GM13976 (cell line): Measurements from ENCODE around the gene PRKAR1B.

Experiments used
- DNase-seq: peaks from one replicate; pipeline ENCODE4 v3.0.0; 2012; ENCODE audit warnings: low spot score
- in situ Hi-C: fragments of 300-500 bp; cut with MboI; formaldehyde crosslinking; loops from one replicate; pipeline ENCODE4 v1.12.0; 2022; ENCODE audit warnings: low sequenced_read_pairs, mixed read lengths, inconsistent platforms; ENCODE audit not compliant: unreplicated experiment
- TF ChIP-seq, protein P1 (sequence below): IDR thresholded peaks from 2 replicates; pipeline ENCODE4 v1.5.1; 2012; ENCODE audit warnings: borderline replicate concordance, mild to moderate bottlenecking; ENCODE audit not compliant: insufficient read depth; ENCODE audit errors: extremely low read depth, missing control alignments, control extremely low read depth

PRKAR1B gene

DNA sequence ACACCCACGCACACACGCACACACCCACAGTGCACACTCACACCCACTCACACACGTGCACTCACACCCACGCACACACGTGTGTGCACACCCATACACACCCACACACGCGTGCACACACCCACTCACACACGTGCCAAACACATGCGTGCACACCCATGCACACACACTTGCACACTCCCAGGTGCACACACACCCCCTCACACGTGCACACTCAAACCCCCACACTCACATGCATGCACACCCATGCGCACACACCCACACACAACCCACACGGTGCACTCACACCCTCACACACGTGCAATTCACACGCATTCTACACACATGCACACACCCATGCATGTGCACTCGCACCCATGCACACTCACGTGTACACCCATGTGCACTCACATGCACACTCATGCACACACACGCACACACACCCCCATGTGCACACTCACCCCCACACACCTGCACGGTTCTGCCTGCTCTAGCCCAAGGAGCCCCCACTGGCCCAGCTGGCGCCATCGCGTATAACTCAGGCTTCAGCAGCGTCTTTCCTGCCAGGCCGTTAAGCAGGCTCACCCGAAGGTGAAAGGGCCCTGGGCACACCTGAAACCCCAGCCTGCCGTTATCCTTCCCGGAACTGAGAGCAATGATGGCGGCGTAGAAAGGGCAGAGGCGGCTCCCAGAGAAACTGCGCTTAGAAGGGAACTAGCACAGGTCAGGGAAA is 143.5 kb downstream of the PRKAR1B start:
- TF ChIP-seq, protein P1, sequence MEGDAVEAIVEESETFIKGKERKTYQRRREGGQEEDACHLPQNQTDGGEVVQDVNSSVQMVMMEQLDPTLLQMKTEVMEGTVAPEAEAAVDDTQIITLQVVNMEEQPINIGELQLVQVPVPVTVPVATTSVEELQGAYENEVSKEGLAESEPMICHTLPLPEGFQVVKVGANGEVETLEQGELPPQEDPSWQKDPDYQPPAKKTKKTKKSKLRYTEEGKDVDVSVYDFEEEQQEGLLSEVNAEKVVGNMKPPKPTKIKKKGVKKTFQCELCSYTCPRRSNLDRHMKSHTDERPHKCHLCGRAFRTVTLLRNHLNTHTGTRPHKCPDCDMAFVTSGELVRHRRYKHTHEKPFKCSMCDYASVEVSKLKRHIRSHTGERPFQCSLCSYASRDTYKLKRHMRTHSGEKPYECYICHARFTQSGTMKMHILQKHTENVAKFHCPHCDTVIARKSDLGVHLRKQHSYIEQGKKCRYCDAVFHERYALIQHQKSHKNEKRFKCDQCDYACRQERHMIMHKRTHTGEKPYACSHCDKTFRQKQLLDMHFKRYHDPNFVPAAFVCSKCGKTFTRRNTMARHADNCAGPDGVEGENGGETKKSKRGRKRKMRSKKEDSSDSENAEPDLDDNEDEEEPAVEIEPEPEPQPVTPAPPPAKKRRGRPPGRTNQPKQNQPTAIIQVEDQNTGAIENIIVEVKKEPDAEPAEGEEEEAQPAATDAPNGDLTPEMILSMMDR, result no peak
- in situ Hi-C loops, result no loop called here
- no peak for DNase-seq

DNA sequence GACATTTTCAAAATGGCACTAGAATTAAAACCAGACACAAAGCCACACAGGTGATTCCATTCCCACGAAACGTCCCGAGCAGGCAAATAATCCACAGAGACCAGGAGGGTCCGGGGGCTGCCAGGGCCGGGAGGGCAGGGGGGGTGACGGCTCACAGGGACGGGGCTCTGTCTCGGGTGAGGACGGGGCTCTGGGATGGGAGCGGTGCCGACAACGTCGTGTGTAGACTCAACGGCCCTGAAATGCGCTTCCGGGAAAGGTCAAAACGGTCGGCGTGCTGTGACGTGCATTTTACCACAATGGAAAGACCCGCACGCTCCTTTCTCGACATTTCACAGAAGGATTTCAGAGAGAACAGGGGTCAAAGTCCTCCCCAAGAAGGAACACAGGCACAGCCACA is 144.2 kb downstream of the PRKAR1B start:
- TF ChIP-seq, protein P1, result no peak
- in situ Hi-C loops, result no loop called here
- no peak for DNase-seq

DNA sequence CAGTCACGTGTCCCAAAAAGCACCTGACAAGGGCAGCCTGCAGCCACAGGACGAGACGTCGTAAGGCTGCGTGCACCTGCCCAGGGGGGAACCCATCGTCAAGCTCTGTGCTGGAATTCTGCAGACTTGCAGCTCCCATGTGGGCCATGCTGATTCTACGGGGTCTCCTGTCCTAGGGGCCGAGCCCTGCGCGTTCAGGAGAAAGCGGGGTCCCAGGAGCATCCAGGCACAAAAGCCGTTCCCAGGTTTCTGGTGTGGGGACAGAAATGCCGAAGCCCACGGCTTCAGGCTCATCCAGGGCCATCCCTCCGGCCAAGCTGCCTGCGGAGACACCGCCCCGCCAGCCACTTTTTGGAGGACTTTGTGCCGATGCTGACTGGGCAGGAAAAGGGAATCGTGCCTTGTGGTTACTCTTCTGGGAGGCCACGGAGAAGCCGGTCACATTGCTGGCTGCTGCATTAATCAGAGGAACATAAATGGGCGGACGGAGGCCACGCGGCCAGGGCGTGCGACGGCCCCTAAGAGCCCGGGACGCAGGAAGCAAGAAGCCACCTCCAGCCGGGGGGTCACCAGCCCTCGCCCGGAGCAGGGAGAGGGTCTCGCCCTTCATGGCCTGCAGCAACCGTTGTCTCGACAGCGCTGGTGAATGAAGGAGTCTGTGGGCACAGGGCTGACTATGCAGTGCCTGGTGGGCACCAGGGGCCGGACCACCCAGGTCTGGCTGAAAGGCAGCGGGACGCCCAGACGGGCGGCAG is 144.8 kb downstream of the PRKAR1B start:
- no peak for DNase-seq
- in situ Hi-C loops, result no loop called here
- TF ChIP-seq, protein P1, result no peak

DNA sequence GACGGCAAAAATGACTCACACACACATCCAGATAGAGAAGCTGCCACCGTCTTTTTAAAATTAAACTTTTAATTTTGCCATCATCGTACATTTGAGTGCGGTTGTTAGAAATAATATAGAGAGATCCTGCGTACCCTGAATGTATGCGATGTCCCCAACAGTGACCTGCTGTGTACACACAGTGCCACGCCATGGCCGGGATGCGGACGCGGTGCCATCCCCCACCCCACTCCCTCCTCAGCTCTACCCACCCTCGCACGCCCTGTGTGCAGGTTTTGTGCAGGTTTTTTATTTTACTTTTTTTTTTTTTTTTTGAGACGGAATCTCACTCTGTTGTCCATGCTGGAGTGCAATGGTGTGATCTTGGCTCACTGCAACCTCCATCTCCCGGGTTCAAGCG is 148.7 kb downstream of the PRKAR1B start:
- DNase-seq, result no peak
- in situ Hi-C loops, result no loop called here
- TF ChIP-seq, protein P1, result no peak

DNA sequence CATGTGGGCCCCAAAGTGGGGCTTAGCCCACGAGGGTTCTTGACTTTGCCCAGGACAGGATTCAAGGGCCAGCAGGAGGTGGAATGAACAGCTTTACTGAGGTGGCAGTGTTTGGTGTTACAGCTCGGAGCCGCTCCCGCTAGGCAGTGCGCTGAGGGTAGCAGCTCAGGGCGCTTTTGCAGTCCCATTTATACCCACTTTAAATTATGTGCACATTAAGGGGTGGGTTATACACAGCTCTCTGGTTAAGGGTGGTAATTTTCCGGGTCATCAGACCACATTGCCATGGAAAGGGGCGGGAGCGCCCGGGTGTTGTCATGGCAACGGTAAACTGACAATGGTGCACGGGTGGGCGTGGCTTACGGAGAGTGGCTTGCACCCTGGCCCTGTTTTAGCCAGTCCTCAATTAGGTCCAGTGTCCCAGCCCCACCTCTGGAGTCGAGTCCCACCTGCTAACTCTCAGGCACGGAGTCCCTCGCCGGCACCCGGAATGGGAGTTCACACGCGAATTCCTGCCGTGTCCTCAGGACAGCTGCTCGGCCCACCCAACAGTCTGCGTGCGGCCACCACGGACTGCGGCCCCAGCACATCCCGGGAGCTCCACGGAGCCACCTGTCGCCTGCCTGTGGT is 149.2 kb downstream of the PRKAR1B start:
- TF ChIP-seq, protein P1, result no peak
- DNase-seq, result no peak
- in situ Hi-C loops, result no loop called here

DNA sequence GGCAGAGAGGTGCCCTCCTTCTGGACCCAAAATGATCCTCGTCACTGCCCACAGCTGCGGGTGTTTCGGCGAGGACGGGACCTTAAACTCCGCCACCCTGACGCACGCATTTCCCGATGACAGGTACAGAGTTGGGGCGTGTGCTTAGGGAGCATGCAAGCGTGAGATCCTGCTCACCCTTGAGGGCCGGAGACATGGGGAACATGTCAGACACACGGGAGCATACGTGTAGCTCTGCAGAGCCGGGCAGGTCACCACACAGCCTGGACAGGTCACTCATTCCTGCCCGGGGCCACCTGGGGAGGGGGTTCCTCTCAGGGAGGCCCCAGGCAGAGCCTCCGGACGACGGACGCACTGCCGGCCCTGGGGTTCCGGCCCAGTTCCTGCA is 149.8 kb downstream of the PRKAR1B start:
- in situ Hi-C loops, result no loop called here
- TF ChIP-seq, protein P1, result no peak
- DNase-seq, result no peak
